Measurements from ENCODE around the gene FUNDC2. TPM values are rescaled to one million over a fixed set of nuclear protein-coding genes. Genes with fewer than 3 reads are reported as not detected.
A peak's percentile ranks its signal among the peaks of the same experiment; 100 is the strongest.

FUNDC2 gene
- total RNA-seq, 1 experiment from 2014 or later: 139 TPM

GRCh38 chrX:155069414-155069813 lies 42.8 kb downstream of the FUNDC2 start:
- DNase-seq (ENCODE audit: low read depth): no peak

- DNase-seq (ENCODE audit: low read depth): peak; percentile 19
Observed at GRCh38 chrX:155070038-155070437, 43.4 kb downstream of the FUNDC2 start.

GRCh38 chrX:155070663-155070974 lies 44.0 kb downstream of the FUNDC2 start:
- DNase-seq (ENCODE audit: low read depth): no peak

- peak; percentile 86 for DNase-seq (ENCODE audit: low read depth)
Observed at GRCh38 chrX:155070975-155071693, 44.5 kb downstream of the FUNDC2 start, which contains the start of the genes BRCC3, CMC4 and MTCP1. TSS of gene BRCC3 (plus strand) at chrX:155071508. CDS start at chrX:155071528, 20 bp downstream. TSS of gene CMC4 (minus strand) at chrX:155071136. CDS start at chrX:155064023, 7,113 bp downstream. TSS of gene MTCP1 (minus strand) at chrX:155071136. CDS start at chrX:155066010, 5,126 bp downstream.

GRCh38 chrX:155071694-155072280 lies 45.1 kb downstream of the FUNDC2 start:
- peak; percentile 35 for DNase-seq (ENCODE audit: low read depth)

- peak; percentile 34 for DNase-seq (ENCODE audit: low read depth)
Observed at GRCh38 chrX:155086202-155086840, 59.7 kb downstream of the FUNDC2 start.

GRCh38 chrX:155086961-155087735 lies 60.5 kb downstream of the FUNDC2 start:
- no peak for DNase-seq (ENCODE audit: low read depth)

GRCh38 chrX:155094468-155095061 lies 67.9 kb downstream of the FUNDC2 start:
- DNase-seq (ENCODE audit: low read depth): peak; percentile 36

- DNase-seq (ENCODE audit: low read depth): no peak
Observed at GRCh38 chrX:155105919-155106318, 79.3 kb downstream of the FUNDC2 start.

GRCh38 chrX:155108427-155108826 lies 81.8 kb downstream of the FUNDC2 start:
- no peak for DNase-seq (ENCODE audit: low read depth)

Other genes with a start within 250 kb of the FUNDC2 start
- gene MPP1, start 221.4 kb upstream of the FUNDC2 start, total RNA-seq (2014; rRNA removed; shearing (Covaris generic)): 59.6 and 69.5 TPM in 2 replicates
- not detected in 2 replicates for gene SMIM9, start 192.2 kb upstream of the FUNDC2 start, total RNA-seq (2014; rRNA removed; shearing (Covaris generic))
- gene F8A1, start 140.5 kb upstream of the FUNDC2 start, total RNA-seq (2014; rRNA removed; shearing (Covaris generic)): 32.3 and 35.4 TPM in 2 replicates
- 5.3 and 9.3 TPM in 2 replicates for gene F8, start 4.1 kb upstream of the FUNDC2 start, total RNA-seq (2014; rRNA removed; shearing (Covaris generic))
- 46.7 and 57.6 TPM in 2 replicates for gene CMC4, start 44.3 kb downstream of the FUNDC2 start, total RNA-seq (2014; rRNA removed; shearing (Covaris generic))
- gene MTCP1, start 44.3 kb downstream of the FUNDC2 start, total RNA-seq (2014; rRNA removed; shearing (Covaris generic)): 3.8 and 11.6 TPM in 2 replicates
- 14.5 and 26.9 TPM in 2 replicates for gene BRCC3, start 44.7 kb downstream of the FUNDC2 start, total RNA-seq (2014; rRNA removed; shearing (Covaris generic))
- gene VBP1, start 189.6 kb downstream of the FUNDC2 start, total RNA-seq (2014; rRNA removed; shearing (Covaris generic)): 166 and 214 TPM in 2 replicates
- gene RAB39B, start 237.6 kb downstream of the FUNDC2 start, total RNA-seq (2014; rRNA removed; shearing (Covaris generic)): 0.17 TPM in 1 of 2 replicates, not detected in the other